CD14-positive monocyte (primary cell): ENCODE data around the gene GOLGA7B. TPM values are rescaled to one million over a fixed set of nuclear protein-coding genes. Genes with fewer than 3 reads are reported as not detected.

Experiments
- DNase-seq, 3 donors: peaks; one replicate each; pipeline ENCODE4 v3.0.0-alpha.2; 2011 to 2022
- H2AFZ ChIP-seq: 2 replicates; pipeline ENCODE4 v1.6.0; 2012; ENCODE audit warnings: mild to moderate bottlenecking, low read depth, low read length, inconsistent platforms; ENCODE audit not compliant: insufficient read depth, poor library complexity, severe bottlenecking
- H3K27ac ChIP-seq, 2 donors: 1 replicate in 1 of 2; 2 replicates in 1 of 2; pipeline ENCODE4 v1.5.1; 2012 to 2013; ENCODE audit warnings: low read length in 2 of 2, control low read depth in 1 of 2, inconsistent platforms in 1 of 2, low read depth in 1 of 2, mild to moderate bottlenecking in 1 of 2
- H3K27me3 ChIP-seq, 2 donors: one replicate each; pipeline versions ENCODE4 v1.6.0 to v1.6.1; 2011 to 2013; ENCODE audit warnings: low read length in 2 of 2; ENCODE audit not compliant: control insufficient read depth in 2 of 2, insufficient read depth in 2 of 2
- H3K36me3 ChIP-seq, 2 donors: replicated peaks in 1 of 2; 1 replicate in 1 of 2; 2 replicates in 1 of 2; pipeline versions ENCODE4 v1.5.1 to v1.6.1; 2012 to 2013; ENCODE audit warnings: low read length in 2 of 2, control low read depth in 1 of 2, inconsistent platforms in 1 of 2, mild to moderate bottlenecking in 1 of 2; ENCODE audit not compliant: insufficient read depth in 2 of 2, control insufficient read depth in 1 of 2
- H3K4me1 ChIP-seq, 2 donors: 1 replicate in 1 of 2; 2 replicates in 1 of 2; pipeline versions ENCODE4 v1.5.1 to v1.6.1; 2012 to 2013; ENCODE audit warnings: low read length in 2 of 2, control low read depth in 1 of 2, inconsistent platforms in 1 of 2, mild to moderate bottlenecking in 1 of 2, moderate library complexity in 1 of 2; ENCODE audit not compliant: insufficient read depth in 2 of 2, control insufficient read depth in 1 of 2
- H3K4me2 ChIP-seq: replicated peaks from 2 replicates; pipeline ENCODE3; 2012; ENCODE audit warnings: low read length, moderate library complexity, mild to moderate bottlenecking; ENCODE audit not compliant: poor library complexity, severe bottlenecking; ENCODE audit errors: extremely low read depth
- H3K4me3 ChIP-seq, 3 experiments: fragments of 200-600 bp in 1 of 3; sonication (generic) in 1 of 3; replicated peaks in 1 of 3; 1 replicate in 2 of 3; 2 replicates in 1 of 3; pipeline ENCODE4 v1.5.1; 2011 to 2013; ENCODE audit warnings: low read length in 3 of 3, mild to moderate bottlenecking in 3 of 3, control low read depth in 2 of 3, low read depth in 2 of 3, inconsistent platforms in 1 of 3, moderate library complexity in 1 of 3
- H3K79me2 ChIP-seq: 2 replicates; pipeline ENCODE4 v1.6.0; 2012; ENCODE audit warnings: mild to moderate bottlenecking, control low read depth, inconsistent platforms, low read length, moderate library complexity; ENCODE audit not compliant: insufficient read depth
- H3K9ac ChIP-seq: 2 replicates; pipeline ENCODE4 v1.6.0; 2017; ENCODE audit warnings: low read length, mild to moderate bottlenecking; ENCODE audit not compliant: insufficient read depth, poor library complexity, severe bottlenecking
- H3K9me3 ChIP-seq, 2 donors: replicated peaks in 1 of 2; 1 replicate in 1 of 2; 2 replicates in 1 of 2; pipeline versions ENCODE4 v1.5.1 to v1.6.1; 2012 to 2013; ENCODE audit warnings: low read length in 2 of 2, control low read depth in 1 of 2; ENCODE audit not compliant: control insufficient read depth in 1 of 2, insufficient read depth in 1 of 2
- H4K20me1 ChIP-seq: 2 replicates; pipeline ENCODE4 v1.6.0; 2012; ENCODE audit warnings: mild to moderate bottlenecking, low read length, control low read depth, moderate library complexity; ENCODE audit not compliant: insufficient read depth
- H3K27ac Mint-ChIP-seq, 7 donors: one replicate each; pipeline ENCODE4 v1.8.0; 2020; ENCODE audit warnings: mild to moderate bottlenecking in 7 of 7, mixed read lengths in 7 of 7, moderate library complexity in 6 of 7, inconsistent platforms in 2 of 7
- H3K27me3 Mint-ChIP-seq, 3 donors: one replicate each; pipeline ENCODE4 v1.8.0; 2021 to 2022; ENCODE audit warnings: low read depth in 3 of 3, mild to moderate bottlenecking in 3 of 3, mixed read lengths in 3 of 3, moderate library complexity in 3 of 3, inconsistent platforms in 1 of 3
- H3K36me3 Mint-ChIP-seq, 2 donors: one replicate each; pipeline ENCODE4 v1.8.0; 2020; ENCODE audit warnings: mixed read lengths in 2 of 2, inconsistent platforms in 1 of 2, mild to moderate bottlenecking in 1 of 2
- H3K4me1 Mint-ChIP-seq: one replicate; pipeline ENCODE4 v1.8.0; 2020; ENCODE audit warnings: mild to moderate bottlenecking, mixed read lengths
- H3K4me3 Mint-ChIP-seq, 2 donors: one replicate each; pipeline ENCODE4 v1.8.0; 2020; ENCODE audit warnings: mild to moderate bottlenecking in 2 of 2, mixed read lengths in 2 of 2, moderate library complexity in 1 of 2
- H3K9me3 Mint-ChIP-seq, 7 donors: one replicate each; pipeline ENCODE4 v1.8.0; 2020 to 2022; ENCODE audit warnings: mixed read lengths in 7 of 7, mild to moderate bottlenecking in 6 of 7, moderate library complexity in 6 of 7, inconsistent platforms in 2 of 7
- WGBS: methylation state at CpG from one replicate; pipeline ENCODE4 v1.1.5; 2013; ENCODE audit warnings: missing lambda C conversion rate; ENCODE audit not compliant: insufficient coverage; 5-methylcytosine and 5-hydroxymethylcytosine counted together
- intact Hi-C, 2 donors: fragments of 100-400 bp; cut with micrococcal nuclease; formaldehyde crosslinking; loops; one replicate each; pipeline versions ENCODE4 v1.15.0 to v1.15.1; 2023
- polyA minus RNA-seq: library from RNA; depleted of rRNA, polyadenylated mRNA; stranded (reverse); fragments of >200 nt; gene quantifications from 2 replicates; pipeline ENCODE4 v1.2.3, GENCODE V29; 2012
- polyA plus RNA-seq, 3 donors: library from polyadenylated mRNA; depleted of rRNA in 1 of 3; unstranded in 2 of 3; stranded (reverse) in 1 of 3; fragments of 300-500 nt in 2 of 3; fragments of >200 nt in 1 of 3; fragmentation: Illumina TruSeq in 2 of 3; gene quantifications; 1 replicate in 2 of 3; 2 replicates in 1 of 3; pipeline ENCODE4 v1.2.3, GENCODE V29; 2012 to 2021
- total RNA-seq, 12 experiments: library from RNA in 1 of 12; stranded (reverse) in 1 of 12; fragments of 120-200 nt in 1 of 12; gene quantifications; one replicate each; pipeline ENCODE4 v1.2.4 and lab custom pipeline; 2013 to 2026; ENCODE audit warnings: mixed read lengths in 6 of 12, inconsistent platforms in 1 of 12
- TF ChIP-seq, protein P1 (sequence below): fragments of 200-600 bp; IDR thresholded peaks from one replicate; pipeline ENCODE4 v1.8.0; 2022; ENCODE audit warnings: antibody characterized with exemption, mild to moderate bottlenecking

GOLGA7B gene
- 0.02 TPM for total RNA-seq (2013)
- polyA plus RNA-seq (under 1 TPM in 1 of 3 donors, not detected in 2; 0.03 TPM), polyA minus RNA-seq (not detected in 2 replicates), total RNA-seq (lab: John Stamatoyannopoulos, UW) (0 to 2.4 (median 0.33) reads per million in 11 experiments)

DNA sequence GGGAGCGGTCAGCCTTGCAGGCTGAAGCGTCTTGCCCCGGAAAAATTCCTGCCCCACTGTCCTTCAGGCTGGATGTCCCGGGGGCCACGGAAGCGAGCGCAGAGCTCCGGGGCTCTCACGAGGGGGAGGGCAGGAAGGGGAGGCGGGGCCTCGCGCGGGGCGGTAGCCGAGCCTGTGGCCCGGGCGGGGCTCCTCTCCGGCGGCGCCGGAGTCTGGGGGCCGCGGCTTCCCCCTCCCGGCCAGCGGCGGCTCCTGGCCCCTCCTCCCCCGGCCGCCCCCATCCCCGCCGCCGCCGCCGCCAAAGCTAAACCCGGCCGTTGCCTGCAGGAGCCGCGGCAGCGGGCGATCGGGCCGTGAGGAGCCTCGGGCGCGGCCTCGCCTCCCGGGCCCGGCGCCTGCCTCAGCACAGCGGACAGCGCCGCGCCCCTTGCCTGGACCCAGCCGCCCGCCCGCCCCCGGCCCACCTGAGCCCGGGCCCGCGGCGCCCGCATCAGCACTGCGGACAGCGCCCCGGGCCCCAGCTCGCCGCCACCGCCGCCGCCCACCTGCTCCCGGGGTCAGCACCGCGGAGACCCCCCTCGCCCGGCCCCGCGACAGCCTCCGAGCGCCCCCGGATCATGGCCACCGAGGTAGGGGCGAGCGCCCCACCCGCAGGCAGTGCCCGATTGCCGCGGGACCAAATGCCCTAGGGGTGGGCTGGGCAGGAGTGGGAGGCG lies at the start of gene GOLGA7B:
GOLGA7B (plus strand) TSS at position 157 of the 716 bp plus-strand sequence; CDS start at position 618, 461 bp downstream.
- Histone ChIP-seq H3K27me3 (peaks cover 39 to 64% of the 10 kb centered on the region in 2 donors), H3K4me1 (peaks cover 4 to 6% of the 10 kb centered on the region in 2 donors), H2AFZ (peak within 1 kb of the TSS; percentile 72), H3K9me3 (peaks cover 0 to 12% of the 10 kb centered on the region in 2 donors), H3K27ac (no peak within 1 kb of the TSS), H3K79me2 (no peaks in the 10 kb centered on the region), H3K36me3 (no peaks in the 10 kb centered on the region), H3K9ac (peak within 1 kb of the TSS; percentile 32), H4K20me1 (no peaks in the 10 kb centered on the region), H3K4me2 (peak within 1 kb of the TSS; percentile 86), H3K4me3 (peak within 1 kb of the TSS; percentile 43 to 74 (median 49))
- under 1% methylated on average over 61 of the region's 87 CpGs for WGBS
- Mint-ChIP-seq H3K4me3 (peak within 1 kb of the TSS; percentile 78 to 88), H3K9me3 (peaks cover 0 to 17% (median 1%) of the 10 kb centered on the region in 7 donors), H3K36me3 (peaks cover 0 to 1% of the 10 kb centered on the region in 2 donors), H3K27ac (no peak within 1 kb of the TSS), H3K27me3 (peaks cover 44 to 70% (median 55%) of the 10 kb centered on the region in 3 donors), H3K4me1 (peaks cover 11% of the 10 kb centered on the region)
- DNase-seq = no peak
- TF ChIP-seq, protein P1, sequence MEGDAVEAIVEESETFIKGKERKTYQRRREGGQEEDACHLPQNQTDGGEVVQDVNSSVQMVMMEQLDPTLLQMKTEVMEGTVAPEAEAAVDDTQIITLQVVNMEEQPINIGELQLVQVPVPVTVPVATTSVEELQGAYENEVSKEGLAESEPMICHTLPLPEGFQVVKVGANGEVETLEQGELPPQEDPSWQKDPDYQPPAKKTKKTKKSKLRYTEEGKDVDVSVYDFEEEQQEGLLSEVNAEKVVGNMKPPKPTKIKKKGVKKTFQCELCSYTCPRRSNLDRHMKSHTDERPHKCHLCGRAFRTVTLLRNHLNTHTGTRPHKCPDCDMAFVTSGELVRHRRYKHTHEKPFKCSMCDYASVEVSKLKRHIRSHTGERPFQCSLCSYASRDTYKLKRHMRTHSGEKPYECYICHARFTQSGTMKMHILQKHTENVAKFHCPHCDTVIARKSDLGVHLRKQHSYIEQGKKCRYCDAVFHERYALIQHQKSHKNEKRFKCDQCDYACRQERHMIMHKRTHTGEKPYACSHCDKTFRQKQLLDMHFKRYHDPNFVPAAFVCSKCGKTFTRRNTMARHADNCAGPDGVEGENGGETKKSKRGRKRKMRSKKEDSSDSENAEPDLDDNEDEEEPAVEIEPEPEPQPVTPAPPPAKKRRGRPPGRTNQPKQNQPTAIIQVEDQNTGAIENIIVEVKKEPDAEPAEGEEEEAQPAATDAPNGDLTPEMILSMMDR = no peak
- intact Hi-C loops = no loop called here

DNA sequence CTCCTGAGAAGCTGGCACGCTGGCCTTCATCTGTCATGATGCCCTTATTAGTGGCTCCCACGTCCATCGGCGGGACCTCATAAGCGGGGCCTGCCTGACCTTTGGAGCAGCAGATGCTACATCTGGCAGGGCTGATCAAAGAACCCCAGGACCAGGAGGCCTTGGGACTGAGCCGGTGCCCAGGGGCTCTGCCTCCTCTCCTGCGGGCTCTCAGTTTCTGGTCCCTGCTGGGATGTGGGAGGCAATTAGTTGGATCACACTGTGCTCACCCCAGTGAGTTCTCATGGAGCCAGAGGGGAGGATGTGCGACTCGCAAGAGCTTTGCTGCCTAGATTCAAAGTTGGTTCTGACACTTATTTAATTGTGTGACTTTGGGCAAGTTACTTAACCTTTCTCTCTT lies 49.2 kb upstream of the GOLGA7B start:
- H3K4me3 Mint-ChIP-seq = no peak overlapping the region
- H3K4me1 Mint-ChIP-seq = peaks cover 1% of the 10 kb centered on the region
- no peaks in the 10 kb centered on the region for H3K36me3 ChIP-seq
- H3K79me2 ChIP-seq = no peaks in the 10 kb centered on the region
- no peaks in the 10 kb centered on the region for H4K20me1 ChIP-seq
- H3K27ac ChIP-seq = no peak overlapping the region
- 97% methylated on average over 7 of the region's 9 CpGs for WGBS
- no peak for DNase-seq
- no peak overlapping the region for H3K9ac ChIP-seq
- H3K27me3 Mint-ChIP-seq = peaks cover 11 to 44% (median 14%) of the 10 kb centered on the region in 3 donors
- no peaks in the 10 kb centered on the region for H3K4me1 ChIP-seq
- H3K4me3 ChIP-seq = no peak overlapping the region
- intact Hi-C loops = no loop called here
- H3K27me3 ChIP-seq = peaks cover 3% of the 10 kb centered on the region in 2 donors
- no peak overlapping the region for H2AFZ ChIP-seq
- H3K36me3 Mint-ChIP-seq = no peaks in the 10 kb centered on the region
- no peak overlapping the region for H3K27ac Mint-ChIP-seq
- TF ChIP-seq, protein P1 = no peak
- H3K4me2 ChIP-seq = no peak overlapping the region
- H3K9me3 ChIP-seq = peaks cover 0 to 8% of the 10 kb centered on the region in 2 donors
- peaks cover 3 to 13% (median 11%) of the 10 kb centered on the region in 7 donors for H3K9me3 Mint-ChIP-seq
